Epithelial cell of proximal tubule (primary cell): Measurements from ENCODE around the gene SCCPDH. TPM values are rescaled to one million over a fixed set of nuclear protein-coding genes. Genes with fewer than 3 reads are reported as not detected.
A peak's percentile ranks its signal among the peaks of the same experiment; 100 is the strongest.
"Not testable (repeated sequence)": the region's sequence is repeated elsewhere in the genome, so short reads cannot be mapped to it uniquely, and the experiment has no call there.

Source experiments
- DNase-seq: peaks from one replicate; pipeline ENCODE4 v3.0.0-alpha.2; 2011; ENCODE audit warnings: low read depth
- H3K4me3 ChIP-seq: 2 replicates; pipeline ENCODE4 v1.5.1; 2011; ENCODE audit warnings: low read depth, mild to moderate bottlenecking, low read length
- CTCF ChIP-seq: conservative IDR thresholded peaks from 2 replicates; pipeline ENCODE4 v1.5.1; 2012; ENCODE audit warnings: low read depth, mild to moderate bottlenecking, low read length
- total RNA-seq: library from RNA; depleted of rRNA; stranded (reverse); fragments of >200 nt; gene quantifications from 2 replicates; pipeline ENCODE4 v1.2.3, GENCODE V29; 2015

Gene SCCPDH
- total RNA-seq, 1 donor from 2014 or later, result 40.8 TPM

- no peak for DNase-seq
- TF ChIP-seq CTCF, result no peak
- H3K4me3 ChIP-seq, result no peak overlapping the region
Measured at GRCh38 chr1:246681900-246682895, 42.0 kb upstream of the SCCPDH start.

GRCh38 chr1:246683521-246683920 is 40.7 kb upstream of the SCCPDH start:
- no peak overlapping the region for H3K4me3 ChIP-seq
- no peak for TF ChIP-seq CTCF
- no peak for DNase-seq

- no peak overlapping the region for H3K4me3 ChIP-seq
- no peak for DNase-seq
- no peak for TF ChIP-seq CTCF
Measured at GRCh38 chr1:246687002-246687401, 37.2 kb upstream of the SCCPDH start.

GRCh38 chr1:246689409-246690008 is 34.7 kb upstream of the SCCPDH start:
- peak overlapping the region; percentile 53 for H3K4me3 ChIP-seq
- TF ChIP-seq CTCF, result peak; percentile 91

GRCh38 chr1:246690100-246690499 is 34.1 kb upstream of the SCCPDH start:
- no peak for TF ChIP-seq CTCF
- peak overlapping the region; percentile 53 for H3K4me3 ChIP-seq
- no peak for DNase-seq

More at GRCh38 chr1:246689409-246690008, 34.7 kb upstream of the SCCPDH start:
- no peak for DNase-seq

- TF ChIP-seq CTCF, result no peak
- no peak for DNase-seq
- H3K4me3 ChIP-seq, result no peak overlapping the region
Measured at GRCh38 chr1:246691622-246692495, 32.4 kb upstream of the SCCPDH start.

- not testable (repeated sequence) for H3K4me3 ChIP-seq, DNase-seq
Measured at GRCh38 chr1:246694213-246694895, 29.9 kb upstream of the SCCPDH start.
